ENCODE measurements around the gene CLEC18A. TPM values are rescaled to one million over a fixed set of nuclear protein-coding genes. Genes with fewer than 3 reads are reported as not detected.

CLEC18A gene
- total and polyA plus RNA-seq, 2 of the 8 experiments (the other 6 are each of a cell fraction or from before 2014, with no cell fraction given): 1.3 to 1.4 TPM

GRCh38 chr16:69930117-69930776 lies 20.9 kb upstream of the CLEC18A start:
- no peaks in the 10 kb centered on the region for H3K79me2 ChIP-seq (ENCODE audit: control insufficient read depth in 1 of 2, insufficient read depth in 2 of 2, low read length in 2 of 2)
- H3K4me2 ChIP-seq (ENCODE audit: insufficient read depth in 1 of 2, low read depth in 2 of 2, low read length in 2 of 2): no peak overlapping the region
- FAIRE-seq (peak; percentile 75), DNase-seq (ENCODE audit: low read depth in 1 of 2, low spot score in 2 of 2) (peak in 1 of 2 experiments; percentile 74)
- H2BK15ac ChIP-seq (ENCODE audit: low read length): 0 out of 2 replicates have a peak overlapping the region, but pooled peaks have one; percentile 46
- H3K4me1 ChIP-seq (replicated peaks in 1 of 4; ENCODE audit: control insufficient read depth in 3 of 4, insufficient read depth in 4 of 4, low read length in 3 of 4): peaks cover 0 to 3% (median 2%) of the 10 kb centered on the region in 4 experiments; a peak in 3 of 7 replicates
- H4K8ac ChIP-seq (ENCODE audit: extremely low read depth, insufficient read depth, low read length): no peak overlapping the region
- no peak overlapping the region for H3K4ac ChIP-seq (replicated peaks; ENCODE audit: insufficient read length, low read depth, low read length)
- no peak overlapping the region for H4K91ac ChIP-seq (replicated peaks; ENCODE audit: insufficient read length, low read length)
- 74% methylated on average over 12 of the region's 12 CpGs; no CpG with 5 or more reads in 1 of the 2 experiments for WGBS, 2 experiments (ENCODE audit: extremely low coverage in 1 of 2, insufficient coverage in 1 of 2, insufficient read length in 1 of 2, insufficient replicate concordance in 2 of 2, low coverage in 1 of 2, low lambda C conversion rate in 2 of 2, missing lambda C conversion rate in 1 of 2)
- no peak overlapping the region for H2BK5ac ChIP-seq (ENCODE audit: low read depth, low read length)
- no peak overlapping the region for H3K4me3 ChIP-seq (ENCODE audit: extremely low read depth in 1 of 4, insufficient read depth in 2 of 4, low read depth in 3 of 4, low read length in 4 of 4)
- POLR2A ChIA-PET (ENCODE audit: partially characterized antibody): interaction anchor here (0.6 to 2.3 kb wide), 5 partner anchors 12 to 134 kb away, joined by 3 to 10 read pairs (median 4); no protein-coding TSS in a partner anchor
- H4K20me1 ChIP-seq (replicated peaks in 1 of 2; ENCODE audit: control insufficient read depth in 1 of 2, insufficient read depth in 2 of 2, low read length in 2 of 2): no peaks in the 10 kb centered on the region
- no peaks in the 10 kb centered on the region; the same call in 1 of the 2 replicates for H3K79me1 ChIP-seq (ENCODE audit: low read depth, low read length)
- no peak overlapping the region for H3K27ac ChIP-seq (ENCODE audit: low read depth, low read length)
- no peak overlapping the region for H3K23ac ChIP-seq (ENCODE audit: insufficient read length)
- no peak overlapping the region for H2AFZ ChIP-seq (ENCODE audit: low read length)
- H3K18ac ChIP-seq (ENCODE audit: extremely low read depth, low read length): no peak overlapping the region; the same call in 1 of the 2 replicates
- H2BK120ac ChIP-seq (replicated peaks; ENCODE audit: low read depth, low read length): no peak overlapping the region
- no peaks in the 10 kb centered on the region for H3K23me2 ChIP-seq (ENCODE audit: low read depth, low read length)
- no peaks in the 10 kb centered on the region for H3K27me3 ChIP-seq (replicated peaks in 1 of 4; ENCODE audit: control insufficient read depth in 3 of 4, extremely low read depth in 1 of 4, insufficient read depth in 3 of 4, low read length in 3 of 4)
- TF ChIP-seq SUZ12 (IDR thresholded peaks at IDR 0.05; ENCODE audit: low read length) (no peak), CTCF (IDR thresholded peaks at IDR 0.05; ENCODE audit: control extremely low read depth in 1 of 3, insufficient read depth in 1 of 3, low read depth in 1 of 3, low read length in 3 of 3) (peak; percentile 66 to 78 (median 76)), RAD21 (IDR thresholded peaks at IDR 0.05 in 1 of 2, conservative IDR thresholded peaks at IDR 0.05 in 1 of 2; ENCODE audit: low read depth in 2 of 2, low read length in 2 of 2) (peak; percentile 70 to 81)
- H4K5ac ChIP-seq (ENCODE audit: insufficient read length, low read depth, low read length): no peak overlapping the region
- CTCF ChIA-PET (ENCODE audit: partially characterized antibody): interaction anchor here (0.6 to 9.6 kb wide), 42 partner anchors 10 to 632 kb away, joined by 3 to 123 read pairs (median 5); partner anchors contain the start of gene NOB1
- H3K56ac ChIP-seq (replicated peaks; ENCODE audit: insufficient read length, low read depth, low read length): no peak overlapping the region
- H3K14ac ChIP-seq (ENCODE audit: insufficient read length): no peak overlapping the region
- no peak overlapping the region for H2BK20ac ChIP-seq (ENCODE audit: low read length)
- H3K9me3 ChIP-seq (ENCODE audit: insufficient read depth in 2 of 2, low read depth in 1 of 2, low read length in 1 of 2): no peaks in the 10 kb centered on the region
- peaks cover 0 to 4% (median 0%) of the 10 kb centered on the region in 4 experiments; a peak in 1 of 8 replicates for H3K36me3 ChIP-seq (ENCODE audit: control insufficient read depth in 2 of 4, insufficient read depth in 4 of 4, low read length in 3 of 4)
- H3K9ac ChIP-seq (replicated peaks in 1 of 4; ENCODE audit: extremely low read depth in 1 of 4, low read depth in 3 of 4, low read length in 3 of 4): no peak overlapping the region
- no peak overlapping the region for H2AK5ac ChIP-seq (ENCODE audit: low read depth, low read length)
- no peak overlapping the region for H2BK12ac ChIP-seq (ENCODE audit: low read depth, low read length)

Measured in H1 (cell line).